OCI-LY7 (cell line): ENCODE measurements around the gene CCDC81.

Experiments used
- EZH2phosphoT487 ChIP-seq: fragments of 200-600 bp; sonication (generic); IDR thresholded peaks from 2 replicates; pipeline ENCODE4 v1.6.1; 2018; ENCODE audit warnings: low read depth, borderline replicate concordance, mild to moderate bottlenecking, mixed run types, antibody characterized with exemption, low read length, moderate library complexity, mixed read lengths
- TF ChIP-seq, protein P1 (sequence below): fragments of 200-600 bp; sonication (generic); conservative IDR thresholded peaks from 2 replicates; pipeline ENCODE4 v1.5.1; 2014; ENCODE audit warnings: mild to moderate bottlenecking, antibody characterized with exemption, low read length, moderate library complexity, mixed read lengths

GRCh38 chr11:86464509-86465221, 90.0 kb downstream of the CCDC81 start:
- TF ChIP-seq, protein P1, sequence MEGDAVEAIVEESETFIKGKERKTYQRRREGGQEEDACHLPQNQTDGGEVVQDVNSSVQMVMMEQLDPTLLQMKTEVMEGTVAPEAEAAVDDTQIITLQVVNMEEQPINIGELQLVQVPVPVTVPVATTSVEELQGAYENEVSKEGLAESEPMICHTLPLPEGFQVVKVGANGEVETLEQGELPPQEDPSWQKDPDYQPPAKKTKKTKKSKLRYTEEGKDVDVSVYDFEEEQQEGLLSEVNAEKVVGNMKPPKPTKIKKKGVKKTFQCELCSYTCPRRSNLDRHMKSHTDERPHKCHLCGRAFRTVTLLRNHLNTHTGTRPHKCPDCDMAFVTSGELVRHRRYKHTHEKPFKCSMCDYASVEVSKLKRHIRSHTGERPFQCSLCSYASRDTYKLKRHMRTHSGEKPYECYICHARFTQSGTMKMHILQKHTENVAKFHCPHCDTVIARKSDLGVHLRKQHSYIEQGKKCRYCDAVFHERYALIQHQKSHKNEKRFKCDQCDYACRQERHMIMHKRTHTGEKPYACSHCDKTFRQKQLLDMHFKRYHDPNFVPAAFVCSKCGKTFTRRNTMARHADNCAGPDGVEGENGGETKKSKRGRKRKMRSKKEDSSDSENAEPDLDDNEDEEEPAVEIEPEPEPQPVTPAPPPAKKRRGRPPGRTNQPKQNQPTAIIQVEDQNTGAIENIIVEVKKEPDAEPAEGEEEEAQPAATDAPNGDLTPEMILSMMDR = no peak
- TF ChIP-seq EZH2phosphoT487 = no peak
